Measurements from ENCODE around the gene ITM2C. TPM values are rescaled to one million over a fixed set of nuclear protein-coding genes. Genes with fewer than 3 reads are reported as not detected.

The ITM2C gene
- total and polyA plus RNA-seq, 4 donors: 18.0 to 99.7 (median 23.1) TPM

DNA sequence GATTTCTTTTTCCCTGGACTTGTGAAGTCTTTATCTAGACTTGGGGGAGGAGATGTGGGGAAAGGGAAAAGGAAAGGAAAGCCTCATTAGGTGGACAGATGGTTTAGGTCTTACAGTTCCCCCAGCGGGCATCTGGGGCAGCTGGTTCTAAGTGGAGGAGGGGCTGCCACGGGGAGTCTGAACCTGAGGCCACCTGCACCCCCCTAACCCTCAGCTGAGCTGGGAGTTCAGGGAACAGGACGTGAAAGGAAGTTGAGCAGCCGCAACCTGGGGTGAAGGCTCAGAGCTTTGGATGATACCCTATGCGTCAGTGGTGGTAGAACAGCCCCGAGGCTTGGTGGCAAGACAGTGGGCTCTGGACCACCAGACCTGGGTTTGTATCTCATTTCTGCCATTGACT is 26.8 kb downstream of the ITM2C start:
- TF ChIP-seq, protein P1, sequence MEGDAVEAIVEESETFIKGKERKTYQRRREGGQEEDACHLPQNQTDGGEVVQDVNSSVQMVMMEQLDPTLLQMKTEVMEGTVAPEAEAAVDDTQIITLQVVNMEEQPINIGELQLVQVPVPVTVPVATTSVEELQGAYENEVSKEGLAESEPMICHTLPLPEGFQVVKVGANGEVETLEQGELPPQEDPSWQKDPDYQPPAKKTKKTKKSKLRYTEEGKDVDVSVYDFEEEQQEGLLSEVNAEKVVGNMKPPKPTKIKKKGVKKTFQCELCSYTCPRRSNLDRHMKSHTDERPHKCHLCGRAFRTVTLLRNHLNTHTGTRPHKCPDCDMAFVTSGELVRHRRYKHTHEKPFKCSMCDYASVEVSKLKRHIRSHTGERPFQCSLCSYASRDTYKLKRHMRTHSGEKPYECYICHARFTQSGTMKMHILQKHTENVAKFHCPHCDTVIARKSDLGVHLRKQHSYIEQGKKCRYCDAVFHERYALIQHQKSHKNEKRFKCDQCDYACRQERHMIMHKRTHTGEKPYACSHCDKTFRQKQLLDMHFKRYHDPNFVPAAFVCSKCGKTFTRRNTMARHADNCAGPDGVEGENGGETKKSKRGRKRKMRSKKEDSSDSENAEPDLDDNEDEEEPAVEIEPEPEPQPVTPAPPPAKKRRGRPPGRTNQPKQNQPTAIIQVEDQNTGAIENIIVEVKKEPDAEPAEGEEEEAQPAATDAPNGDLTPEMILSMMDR (IDR thresholded peaks at IDR 0.05; ENCODE audit: control extremely low read depth, extremely low read depth): no peak
- Histone ChIP-seq H3K36me3 (ENCODE audit: control insufficient read depth in 4 of 4, insufficient read depth in 4 of 4, low read length in 4 of 4) (no peaks in the 10 kb centered on the region), H3K4me3 (no peak overlapping the region), H3K4me1 (ENCODE audit: control insufficient read depth in 5 of 5, insufficient read depth in 5 of 5, low read length in 5 of 5) (peaks cover 0 to 2% (median 0%) of the 10 kb centered on the region in 5 donors), H3K27me3 (ENCODE audit: control insufficient read depth in 3 of 3, insufficient read depth in 3 of 3, low read length in 2 of 3) (no peaks in the 10 kb centered on the region), H3K9me3 (ENCODE audit: control insufficient read depth in 4 of 4, insufficient read depth in 3 of 4, low read length in 3 of 4) (peaks cover 0 to 4% (median 0%) of the 10 kb centered on the region in 4 donors), H3K9ac (ENCODE audit: insufficient read depth in 1 of 2, low read length in 2 of 2) (no peak overlapping the region), H3K27ac (ENCODE audit: low read depth in 1 of 2, low read length in 1 of 2) (no peak overlapping the region)
- WGBS, 2 donors: 56 to 65% methylated on average over 6 of the region's 6 CpGs
- DNase-seq: no peak
- no peak for ATAC-seq (ENCODE audit: insufficient read depth, low FRiP score)

- H3K36me3 ChIP-seq (ENCODE audit: control insufficient read depth in 4 of 4, insufficient read depth in 4 of 4, low read length in 4 of 4): no peaks in the 10 kb centered on the region
- H3K4me1 ChIP-seq (ENCODE audit: control insufficient read depth in 5 of 5, insufficient read depth in 5 of 5, low read length in 5 of 5): peaks cover 0 to 2% (median 0%) of the 10 kb centered on the region in 5 donors
- no peaks in the 10 kb centered on the region for H3K27me3 ChIP-seq (ENCODE audit: control insufficient read depth in 3 of 3, insufficient read depth in 3 of 3, low read length in 2 of 3)
- H3K9me3 ChIP-seq (ENCODE audit: control insufficient read depth in 4 of 4, insufficient read depth in 3 of 4, low read length in 3 of 4): peaks cover 0 to 4% (median 0%) of the 10 kb centered on the region in 4 donors
- no peak overlapping the region for H3K9ac ChIP-seq (ENCODE audit: insufficient read depth in 1 of 2, low read length in 2 of 2)
- TF ChIP-seq, protein P1 (IDR thresholded peaks at IDR 0.05; ENCODE audit: control extremely low read depth, extremely low read depth): no peak
- 36 to 45% methylated on average over 6 of the region's 6 CpGs for WGBS, 2 donors
- no peak for DNase-seq
- H3K27ac ChIP-seq (ENCODE audit: low read depth in 1 of 2, low read length in 1 of 2): no peak overlapping the region
- no peak overlapping the region for H3K4me3 ChIP-seq
- ATAC-seq (ENCODE audit: insufficient read depth, low FRiP score): no peak
Measured at GRCh38 chr2:230893338-230893737, 28.6 kb downstream of the ITM2C start.

- WGBS, 2 donors: 54 to 72% methylated on average over 19 of the region's 19 CpGs
- Histone ChIP-seq H3K4me3 (no peak overlapping the region), H3K27me3 (ENCODE audit: control insufficient read depth in 3 of 3, insufficient read depth in 3 of 3, low read length in 2 of 3) (no peaks in the 10 kb centered on the region), H3K4me1 (ENCODE audit: control insufficient read depth in 5 of 5, insufficient read depth in 5 of 5, low read length in 5 of 5) (peaks cover 0 to 2% (median 0%) of the 10 kb centered on the region in 5 donors), H3K9me3 (ENCODE audit: control insufficient read depth in 4 of 4, insufficient read depth in 3 of 4, low read length in 3 of 4) (peaks cover 0 to 4% (median 0%) of the 10 kb centered on the region in 4 donors), H3K27ac (ENCODE audit: low read depth in 1 of 2, low read length in 1 of 2) (no peak overlapping the region), H3K9ac (ENCODE audit: insufficient read depth in 1 of 2, low read length in 2 of 2) (no peak overlapping the region), H3K36me3 (ENCODE audit: control insufficient read depth in 4 of 4, insufficient read depth in 4 of 4, low read length in 4 of 4) (no peaks in the 10 kb centered on the region)
- ATAC-seq (ENCODE audit: insufficient read depth, low FRiP score): no peak
- TF ChIP-seq, protein P1 (IDR thresholded peaks at IDR 0.05; ENCODE audit: control extremely low read depth, extremely low read depth): no peak
- DNase-seq: no peak
Measured at GRCh38 chr2:230893841-230894781, 29.4 kb downstream of the ITM2C start.

All from lung (tissue), 12 donors.